HPDE6-E6E7 (cell line): Measurements from ENCODE around the gene TEX28.
"Not testable (repeated sequence)": the region's sequence is repeated elsewhere in the genome, so short reads cannot be mapped to it uniquely, and the experiment has no call there.

Source experiments
- DNase-seq: peaks from one replicate; pipeline ENCODE4 v3.0.0; 2011; ENCODE audit warnings: missing footprints; ENCODE audit errors: extremely low spot score

Gene TEX28

DNA sequence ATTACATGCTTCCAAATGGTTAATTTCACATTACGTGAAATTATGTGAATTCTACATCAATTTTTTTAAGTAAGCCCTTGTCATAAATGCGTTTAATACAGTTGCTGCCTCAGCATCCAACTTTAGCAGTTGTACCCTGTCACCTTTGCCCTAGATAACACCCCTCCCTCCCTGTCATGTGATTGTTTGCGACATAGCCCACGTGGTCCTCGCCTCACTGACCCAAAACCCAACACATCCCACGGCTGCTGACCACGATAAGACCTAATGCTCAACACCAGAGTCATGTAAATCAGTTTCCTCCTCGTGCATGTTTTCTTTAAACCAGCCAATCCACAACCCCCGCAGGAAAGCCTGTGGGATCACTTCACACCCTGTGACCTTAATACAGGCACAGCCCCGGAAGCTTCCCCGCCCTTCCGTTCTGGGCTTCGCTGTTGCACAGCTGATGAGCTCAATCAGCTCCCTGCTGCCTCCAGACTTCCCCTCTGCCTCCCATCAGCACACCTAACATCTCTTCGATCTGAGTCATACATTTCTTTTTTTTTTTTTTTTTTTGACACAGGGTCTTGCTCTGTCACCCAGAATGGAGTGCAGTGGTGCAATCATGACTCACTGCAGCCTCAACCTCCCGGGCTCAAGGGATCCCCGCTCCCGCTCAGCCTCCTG, 47.4 kb downstream of the TEX28 start:
- not testable (repeated sequence) for DNase-seq

DNA sequence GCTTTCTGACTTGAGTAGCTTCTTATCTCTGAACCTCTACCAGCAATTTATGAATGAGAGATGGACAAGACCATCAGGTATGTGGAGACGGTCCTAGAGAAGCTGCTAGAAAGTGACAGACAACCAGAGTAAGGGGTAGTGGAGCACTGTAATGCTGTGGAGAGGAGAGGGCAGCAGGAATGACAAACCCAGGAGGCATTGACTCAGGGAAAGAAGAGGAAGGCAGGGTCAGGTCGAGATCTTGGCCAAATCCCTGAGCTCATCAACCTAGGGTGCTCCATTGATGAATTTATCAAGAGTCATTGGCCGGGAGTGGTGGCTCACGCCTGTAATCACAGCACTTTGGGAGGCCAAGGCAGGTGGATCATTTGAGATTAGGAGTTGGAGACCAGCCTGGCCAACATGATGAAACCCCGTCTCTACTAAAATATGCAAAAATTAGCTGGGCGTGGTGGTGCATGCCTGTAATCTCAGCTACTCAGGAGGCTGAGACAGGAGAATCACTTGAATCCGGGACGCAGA, 54.9 kb downstream of the TEX28 start:
- peak; percentile 20 for DNase-seq

DNA sequence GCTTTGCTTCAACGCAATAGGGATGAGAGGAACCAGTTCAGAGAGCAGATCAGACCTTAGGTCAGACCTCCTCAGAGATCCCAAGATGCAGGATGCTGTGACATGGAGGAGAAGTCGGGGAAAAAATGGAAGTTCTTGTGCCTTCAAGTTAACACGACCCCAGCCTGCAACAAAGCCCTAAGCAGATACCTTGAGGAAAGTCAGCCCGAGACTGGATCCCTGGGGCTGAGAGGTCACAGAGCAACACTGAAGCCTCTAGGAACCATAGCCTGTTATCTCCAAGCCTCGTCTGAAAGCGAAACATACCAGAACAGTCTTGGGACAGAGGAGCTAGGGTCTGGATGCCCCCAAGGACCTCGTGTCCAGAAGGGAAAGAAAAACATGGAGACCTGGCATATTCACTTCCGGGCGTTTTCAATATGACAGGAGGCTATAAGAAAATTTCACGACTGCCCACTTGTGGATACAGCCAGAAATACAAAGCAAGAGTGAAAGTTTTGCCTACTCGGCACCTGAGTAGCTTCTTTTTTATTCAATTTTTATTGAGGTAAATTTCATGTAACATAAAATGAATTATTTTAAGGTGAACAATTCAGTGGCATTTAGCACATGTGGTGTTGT, 55.9 kb downstream of the TEX28 start:
- DNase-seq, result not testable (repeated sequence)

DNA sequence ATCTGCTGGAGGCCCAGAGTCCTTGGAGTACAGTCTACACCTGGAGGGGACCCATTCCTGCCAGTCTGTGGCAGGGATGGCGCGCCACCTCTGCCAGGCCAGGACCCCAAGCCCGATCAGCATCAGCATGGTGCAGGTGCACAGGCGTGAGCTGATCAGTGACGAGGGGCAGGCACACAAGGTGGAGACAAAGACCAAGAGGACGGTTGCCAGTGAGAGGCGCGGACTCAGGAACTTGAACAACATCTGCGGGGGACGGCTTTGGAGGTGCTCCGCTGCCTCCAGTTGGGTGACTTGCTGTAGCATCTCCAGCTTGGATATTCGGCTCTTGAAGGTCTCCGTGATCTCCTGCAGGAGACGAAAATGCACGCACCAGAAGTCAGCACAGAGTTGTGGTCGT, 61.3 kb downstream of the TEX28 start:
- not testable (repeated sequence) for DNase-seq

DNA sequence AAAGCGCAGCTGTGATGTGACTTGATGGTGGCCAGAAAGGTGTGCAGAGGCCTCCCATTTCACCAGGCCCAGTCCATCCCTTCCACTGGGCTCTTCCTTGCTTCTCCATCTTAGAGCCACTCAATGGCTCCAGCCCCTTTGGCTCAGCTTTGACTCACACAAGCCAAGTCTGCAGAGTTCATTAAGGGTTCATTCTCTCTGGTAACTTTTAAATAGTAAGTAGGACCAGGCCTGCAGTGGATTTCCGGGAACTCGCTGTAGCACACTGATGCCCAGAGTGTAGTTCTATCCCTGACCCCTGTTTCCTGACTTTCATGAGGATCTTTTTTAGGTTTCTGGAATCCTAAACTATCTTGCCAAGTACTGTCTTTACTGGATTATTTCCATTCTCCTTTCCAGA, 63.5 kb downstream of the TEX28 start:
- not testable (repeated sequence) for DNase-seq

DNA sequence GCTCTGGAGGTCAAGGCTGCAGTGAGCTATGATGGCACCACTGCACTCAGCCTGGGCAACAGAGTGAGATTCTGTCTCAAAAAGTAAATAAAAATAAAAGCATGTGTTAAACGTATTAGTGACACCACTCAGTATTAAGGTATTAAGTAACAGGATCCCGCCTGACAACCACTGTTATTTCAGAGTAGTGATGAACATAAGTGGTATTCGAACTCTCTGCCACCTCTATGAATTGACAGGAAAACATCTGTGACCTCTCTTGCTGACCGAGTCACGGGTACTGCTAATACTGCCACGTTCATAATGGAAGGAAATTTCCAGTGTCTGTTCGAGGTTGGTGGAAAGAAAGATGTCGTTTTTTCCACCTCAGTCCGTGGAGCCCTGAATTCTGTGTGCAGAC, 68.2 kb downstream of the TEX28 start:
- not testable (repeated sequence) for DNase-seq

DNA sequence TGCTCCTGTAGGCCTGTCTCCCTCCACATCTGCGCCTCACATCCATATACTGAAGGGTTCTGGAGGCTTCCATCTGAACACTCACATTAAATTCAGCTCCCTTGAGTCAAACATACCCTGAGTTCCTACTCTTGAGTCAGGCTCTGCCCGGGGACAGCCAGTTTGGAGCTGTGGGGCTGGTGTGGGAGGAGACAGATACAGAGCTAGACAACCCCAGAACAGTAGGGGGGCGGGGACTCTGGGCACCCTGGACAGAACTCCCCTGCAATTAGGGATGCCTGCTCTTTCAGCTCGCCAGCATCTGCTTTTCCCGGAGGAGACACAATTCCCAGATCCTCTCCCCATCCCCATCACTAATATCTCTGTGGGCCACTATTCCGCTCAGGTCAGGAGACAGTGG, 69.6 kb downstream of the TEX28 start:
- DNase-seq, result not testable (repeated sequence)
